ENCODE data around the gene RRP12. TPM values are rescaled to one million over a fixed set of nuclear protein-coding genes. Genes with fewer than 3 reads are reported as not detected.

Gene RRP12
- total and polyA plus RNA-seq, 11 donors, result 6.0 to 61.2 (median 21.5) TPM

DNA sequence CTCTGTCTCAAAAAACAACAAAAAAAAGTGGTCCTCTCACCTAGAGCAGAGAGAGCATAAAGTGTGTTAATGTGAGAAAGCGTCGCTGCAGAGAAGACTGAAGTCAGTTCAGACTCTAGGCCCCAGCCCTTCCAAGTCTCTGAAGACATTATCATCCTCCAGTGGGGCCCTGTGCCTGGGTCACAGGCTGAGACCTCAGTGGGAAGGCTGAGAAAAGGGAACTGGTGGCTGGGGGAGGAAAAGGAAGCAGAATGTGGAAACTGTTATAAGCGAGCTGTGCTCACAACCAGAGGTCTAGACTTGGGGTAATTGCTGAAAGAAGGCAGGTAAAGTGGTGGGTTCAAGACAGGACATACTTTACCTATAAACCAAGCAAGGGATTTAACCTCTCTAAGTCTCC, 4.9 kb upstream of the RRP12 start:
- TF ChIP-seq POLR2A (IDR thresholded peaks at IDR 0.05), result no peak
- TF ChIP-seq, protein P1, sequence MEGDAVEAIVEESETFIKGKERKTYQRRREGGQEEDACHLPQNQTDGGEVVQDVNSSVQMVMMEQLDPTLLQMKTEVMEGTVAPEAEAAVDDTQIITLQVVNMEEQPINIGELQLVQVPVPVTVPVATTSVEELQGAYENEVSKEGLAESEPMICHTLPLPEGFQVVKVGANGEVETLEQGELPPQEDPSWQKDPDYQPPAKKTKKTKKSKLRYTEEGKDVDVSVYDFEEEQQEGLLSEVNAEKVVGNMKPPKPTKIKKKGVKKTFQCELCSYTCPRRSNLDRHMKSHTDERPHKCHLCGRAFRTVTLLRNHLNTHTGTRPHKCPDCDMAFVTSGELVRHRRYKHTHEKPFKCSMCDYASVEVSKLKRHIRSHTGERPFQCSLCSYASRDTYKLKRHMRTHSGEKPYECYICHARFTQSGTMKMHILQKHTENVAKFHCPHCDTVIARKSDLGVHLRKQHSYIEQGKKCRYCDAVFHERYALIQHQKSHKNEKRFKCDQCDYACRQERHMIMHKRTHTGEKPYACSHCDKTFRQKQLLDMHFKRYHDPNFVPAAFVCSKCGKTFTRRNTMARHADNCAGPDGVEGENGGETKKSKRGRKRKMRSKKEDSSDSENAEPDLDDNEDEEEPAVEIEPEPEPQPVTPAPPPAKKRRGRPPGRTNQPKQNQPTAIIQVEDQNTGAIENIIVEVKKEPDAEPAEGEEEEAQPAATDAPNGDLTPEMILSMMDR (IDR thresholded peaks at IDR 0.05), result no peak
- DNase-seq, result peak in 1 of 5 donors; percentile 52

DNA sequence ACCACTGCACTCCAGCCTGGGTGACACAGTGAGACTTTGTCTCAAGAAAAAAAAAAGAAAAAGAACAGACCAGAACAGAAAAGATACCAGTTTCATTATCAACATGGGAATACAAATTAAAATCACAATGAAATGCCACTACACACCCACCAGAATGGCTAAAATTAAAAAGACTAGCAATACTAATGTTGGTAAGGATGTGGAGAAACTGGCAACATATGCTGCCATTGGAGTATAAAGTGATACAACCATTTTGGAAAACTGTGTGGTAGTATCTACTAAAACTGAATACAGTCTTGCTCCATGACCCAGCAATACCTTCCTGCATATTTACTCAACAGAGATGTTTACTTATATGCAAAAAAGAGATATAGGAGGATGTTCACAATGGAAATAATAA, 2.9 kb upstream of the RRP12 start:
- Histone ChIP-seq H3K4me3 (no peak overlapping the region), H3K27ac (no peak overlapping the region), H3K4me1 (peaks cover 0 to 48% (median 18%) of the 10 kb centered on the region in 12 donors), H3K27me3 (no peaks in the 10 kb centered on the region), H3K9me3 (no peaks in the 10 kb centered on the region), H3K36me3 (peaks cover 0 to 3% (median 0%) of the 10 kb centered on the region in 9 donors)
- TF ChIP-seq, protein P1 (IDR thresholded peaks at IDR 0.05), result no peak
- TF ChIP-seq POLR2A (IDR thresholded peaks at IDR 0.05), result no peak
- no peak for DNase-seq
- ATAC-seq, result no peak
- intact Hi-C loops (cut with DNase I), result loop anchor here in 4 of 10 donors (5.0 to 10.0 kb wide), 4 partner anchors 67 to 331 kb away; partner anchors contain the start of gene ZFYVE27 (in 1 of the 4)

More for the DNA sequence above, 4.9 kb upstream of the RRP12 start:
- Histone ChIP-seq H3K27me3 (no peaks in the 10 kb centered on the region), H3K4me1 (peaks cover 0 to 33% (median 9%) of the 10 kb centered on the region in 12 donors), H3K36me3 (no peaks in the 10 kb centered on the region), H3K27ac (peak overlapping the region in 1 of 12 donors; percentile 69), H3K9me3 (no peaks in the 10 kb centered on the region), H3K4me3 (no peak overlapping the region)
- intact Hi-C loops (cut with DNase I), result loop anchor here in 6 of 10 donors (2.0 to 10.0 kb wide), 6 partner anchors 146 to 329 kb away; partner anchors contain the start of gene ZFYVE27 (in 1 of the 6)
- 70 to 80% (median 75%) methylated on average over 3 of the region's 3 CpGs for WGBS, 4 donors
- ATAC-seq, result peak in 1 of 4 donors; percentile 13

DNA sequence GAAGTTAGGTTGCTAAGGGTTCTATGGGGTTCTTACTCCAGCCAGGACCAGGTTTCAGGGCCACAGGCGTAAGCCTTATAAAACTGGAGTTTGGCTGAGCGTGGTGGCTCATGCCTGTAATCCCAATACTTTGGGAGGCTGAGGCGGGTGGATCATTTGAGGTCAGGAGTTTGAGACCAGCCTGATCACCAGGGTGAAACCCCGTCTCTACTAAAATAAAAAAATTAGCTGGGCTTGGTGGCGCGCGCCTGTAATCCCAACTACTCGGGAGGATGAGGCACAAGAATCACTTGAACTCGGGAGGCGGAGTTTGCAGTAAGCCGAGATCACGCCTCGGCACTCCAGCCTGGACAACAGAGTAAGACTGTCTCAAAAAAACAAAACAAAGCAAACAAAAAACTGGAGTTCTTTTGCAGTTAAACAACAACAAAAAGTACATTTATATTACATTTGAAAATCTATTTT, 347 bp upstream of the RRP12 start:
- ATAC-seq (no peak), DNase-seq (no peak)
- peaks cover 0 to 23% (median 11%) of the 10 kb centered on the region in 12 donors for H3K4me1 ChIP-seq
- 66 to 74% (median 70%) methylated on average over 13 of the region's 13 CpGs for WGBS, 4 donors
- TF ChIP-seq, protein P1 (IDR thresholded peaks at IDR 0.05), result no peak
- TF ChIP-seq POLR2A (IDR thresholded peaks at IDR 0.05), result peak in 1 of 2 donors; percentile 6
- H3K27ac ChIP-seq, result peak overlapping the region in 11 of 12 donors; percentile 31 to 86 (median 71)
- peak overlapping the region; percentile 55 to 93 (median 78) for H3K4me3 ChIP-seq
- intact Hi-C loops (cut with DNase I), result loop anchor here in 4 of 10 donors (5.0 to 10.0 kb wide), 4 partner anchors 64 to 333 kb away; partner anchors contain the start of gene ZFYVE27 (in 1 of the 4)
- no peaks in the 10 kb centered on the region for H3K9me3 ChIP-seq
- no peaks in the 10 kb centered on the region for H3K27me3 ChIP-seq
- H3K36me3 ChIP-seq, result peaks cover 0 to 20% (median 9%) of the 10 kb centered on the region in 9 donors

DNA sequence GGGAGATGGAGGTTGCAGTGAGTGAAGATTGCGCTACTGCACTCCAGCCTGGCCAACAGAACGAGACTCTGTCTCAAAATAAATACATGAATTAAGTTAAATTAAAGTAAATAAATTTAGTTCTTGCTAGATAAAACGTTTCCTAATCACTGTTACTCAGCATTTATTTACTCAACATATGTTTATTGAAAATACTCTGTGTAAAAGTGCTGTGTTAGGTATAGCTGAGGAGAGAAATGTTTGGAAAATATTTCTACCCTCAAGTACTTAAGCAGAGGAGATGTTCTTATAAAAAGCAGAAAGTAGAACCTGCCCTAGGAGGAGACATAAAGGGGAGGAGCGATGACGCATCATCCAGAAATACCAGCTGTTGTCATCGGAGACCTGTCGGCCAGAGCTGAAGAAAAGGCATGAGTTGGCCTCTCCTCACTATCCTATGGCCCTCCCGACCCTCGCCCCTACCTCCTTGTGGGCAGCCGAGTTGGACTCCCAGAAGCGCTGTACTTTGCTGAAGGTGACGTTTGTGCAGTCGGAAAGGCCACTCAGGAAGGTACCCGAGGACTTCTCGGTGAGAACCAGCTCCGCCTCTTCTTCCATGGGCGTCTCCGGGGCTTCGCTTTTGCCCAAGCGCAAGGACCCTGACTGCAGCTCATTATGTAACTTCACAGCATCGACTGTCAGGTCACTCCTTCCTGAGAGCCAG, 1.1 kb downstream of the RRP12 start:
- intact Hi-C loops (cut with DNase I), result loop anchor here in 4 of 10 donors (5.0 to 10.0 kb wide), 4 partner anchors 63 to 335 kb away; partner anchors contain the start of gene ZFYVE27 (in 1 of the 4)
- H3K4me3 ChIP-seq, result peak overlapping the region in 11 of 12 donors; percentile 55 to 93 (median 80)
- WGBS, 4 donors, result 17 to 47% (median 28%) methylated on average over 16 to 21 of the region's 21 CpGs

More for the DNA sequence above, 1.1 kb downstream of the RRP12 start:
- no peaks in the 10 kb centered on the region for H3K27me3 ChIP-seq
- peaks cover 0 to 35% (median 23%) of the 10 kb centered on the region in 9 donors for H3K36me3 ChIP-seq
- TF ChIP-seq, protein P1 (IDR thresholded peaks at IDR 0.05), result no peak
- no peak for TF ChIP-seq POLR2A (IDR thresholded peaks at IDR 0.05)
- DNase-seq (peak in 3 of 5 donors; percentile 44 to 76 (median 63)), ATAC-seq (peak; percentile 44 to 79 (median 72))
- peak overlapping the region in 11 of 12 donors; percentile 60 to 86 (median 79) for H3K27ac ChIP-seq
- peaks cover 0 to 20% (median 11%) of the 10 kb centered on the region in 12 donors for H3K4me1 ChIP-seq
- H3K9me3 ChIP-seq, result no peaks in the 10 kb centered on the region

Data from heart left ventricle (tissue), 16 donors.